ENCODE measurements around the gene ITGA8. TPM values are rescaled to one million over a fixed set of nuclear protein-coding genes. Genes with fewer than 3 reads are reported as not detected.

Gene ITGA8
- total RNA-seq, 1 donor from 2014 or later = 23.4 TPM

- Histone ChIP-seq H3K27ac (no peak overlapping the region), H3K9me3 (no peaks in the 10 kb centered on the region), H3K27me3 (ENCODE audit: low read depth) (no peaks in the 10 kb centered on the region), H3K36me3 (no peaks in the 10 kb centered on the region), H3K4me1 (no peaks in the 10 kb centered on the region), H3K4me3 (no peak overlapping the region)
- TF ChIP-seq CTCF (IDR thresholded peaks at IDR 0.05) = no peak
- ATAC-seq = no peak
- DNase-seq = no peak
- intact Hi-C loops (cut with DNase I) = no loop called here
Observed at GRCh38 chr10:15546606-15547005, 173.1 kb downstream of the ITGA8 start.

GRCh38 chr10:15545884-15546283 is 173.8 kb downstream of the ITGA8 start:
- TF ChIP-seq CTCF (IDR thresholded peaks at IDR 0.05) = no peak
- intact Hi-C loops (cut with DNase I) = no loop called here
- Histone ChIP-seq H3K9me3 (no peaks in the 10 kb centered on the region), H3K27ac (no peak overlapping the region), H3K4me1 (no peaks in the 10 kb centered on the region), H3K4me3 (no peak overlapping the region), H3K36me3 (no peaks in the 10 kb centered on the region), H3K27me3 (ENCODE audit: low read depth) (no peaks in the 10 kb centered on the region)
- ATAC-seq = no peak
- no peak for DNase-seq

- no peak for DNase-seq
- TF ChIP-seq CTCF (IDR thresholded peaks at IDR 0.05) = no peak
- no peaks in the 10 kb centered on the region for H3K9me3 ChIP-seq
- intact Hi-C loops (cut with DNase I) = no loop called here
- H3K27me3 ChIP-seq (ENCODE audit: low read depth) = no peaks in the 10 kb centered on the region
- ATAC-seq = no peak
- H3K27ac ChIP-seq = no peak overlapping the region
- no peaks in the 10 kb centered on the region for H3K4me1 ChIP-seq
- no peak overlapping the region for H3K4me3 ChIP-seq
- H3K36me3 ChIP-seq = no peaks in the 10 kb centered on the region
Observed at GRCh38 chr10:15545266-15545665, 174.5 kb downstream of the ITGA8 start.

- TF ChIP-seq CTCF (IDR thresholded peaks at IDR 0.05) = no peak
- intact Hi-C loops (cut with DNase I) = no loop called here
- H3K4me1 ChIP-seq = no peaks in the 10 kb centered on the region
- no peaks in the 10 kb centered on the region for H3K27me3 ChIP-seq (ENCODE audit: low read depth)
- DNase-seq = no peak
- H3K4me3 ChIP-seq = no peak overlapping the region
- no peak for ATAC-seq
- H3K36me3 ChIP-seq = no peaks in the 10 kb centered on the region
- no peak overlapping the region for H3K27ac ChIP-seq
- H3K9me3 ChIP-seq = no peaks in the 10 kb centered on the region
Observed at GRCh38 chr10:15543994-15544393, 175.7 kb downstream of the ITGA8 start.

GRCh38 chr10:15542817-15543216 is 176.9 kb downstream of the ITGA8 start:
- H3K36me3 ChIP-seq = no peaks in the 10 kb centered on the region
- H3K4me1 ChIP-seq = no peaks in the 10 kb centered on the region
- no peaks in the 10 kb centered on the region for H3K27me3 ChIP-seq (ENCODE audit: low read depth)
- no peak overlapping the region for H3K4me3 ChIP-seq
- DNase-seq = no peak
- TF ChIP-seq CTCF (IDR thresholded peaks at IDR 0.05) = no peak
- no peaks in the 10 kb centered on the region for H3K9me3 ChIP-seq
- intact Hi-C loops (cut with DNase I) = no loop called here
- ATAC-seq = no peak
- no peak overlapping the region for H3K27ac ChIP-seq

- ATAC-seq = no peak
- Histone ChIP-seq H3K4me1 (no peaks in the 10 kb centered on the region), H3K4me3 (no peak overlapping the region), H3K27ac (no peak overlapping the region), H3K27me3 (ENCODE audit: low read depth) (no peaks in the 10 kb centered on the region), H3K36me3 (no peaks in the 10 kb centered on the region), H3K9me3 (no peaks in the 10 kb centered on the region)
- no peak for DNase-seq
- intact Hi-C loops (cut with DNase I) = no loop called here
- no peak for TF ChIP-seq CTCF (IDR thresholded peaks at IDR 0.05)
Observed at GRCh38 chr10:15541376-15541775, 178.3 kb downstream of the ITGA8 start.

All from lower lobe of right lung (tissue), 2 donors.